PC-9 (cell line): ENCODE results near the gene TBP. TPM values are rescaled to one million over a fixed set of nuclear protein-coding genes. Genes with fewer than 3 reads are reported as not detected.

Experiments used
- BruUV-seq: library from RNA; stranded (reverse); fragments of 400-500 nt; replicated peaks from 2 replicates; lab custom pipeline; 2021; lab: Mats Ljungman, UMichigan
- CTCF ChIA-PET: fragments of 300-600 bp; sonication (Branson Sonifier 250); formaldehyde crosslinking; loops from one replicate; lab custom pipeline; 2022; ENCODE audit warnings: antibody characterized with exemption; lab: Charles Lee
- POLR2A ChIA-PET: fragments of 300-600 bp; sonication (Branson Sonifier 250); formaldehyde crosslinking; loops from one replicate; lab custom pipeline; 2022; ENCODE audit warnings: antibody characterized with exemption; ENCODE audit not compliant: unreplicated experiment; lab: Charles Lee
- DNase-seq, 2 experiments: peaks; one replicate each; pipeline versions ENCODE4 v3.0.0 to v3.0.0-alpha.2; 2015 to 2022; ENCODE audit warnings: mixed read lengths in 1 of 2
- H2AFZ ChIP-seq: fragments of 200-600 bp; sonication (generic); 2 replicates; pipeline ENCODE4 v1.8.1; 2017; ENCODE audit warnings: antibody characterized with exemption
- H3F3A ChIP-seq: fragments of 200-600 bp; sonication (generic); 2 replicates; pipeline ENCODE4 v1.8.1; 2017; ENCODE audit warnings: antibody characterized with exemption, mild to moderate bottlenecking, low read depth; ENCODE audit not compliant: insufficient read depth
- H3K27ac ChIP-seq: fragments of 200-600 bp; sonication (generic); 2 replicates; pipeline ENCODE4 v1.6.1; 2016; ENCODE audit warnings: mixed run types
- H3K27me3 ChIP-seq: fragments of 200-600 bp; sonication (generic); 2 replicates; pipeline ENCODE4 v1.6.1; 2016; ENCODE audit warnings: low read depth, mixed run types; ENCODE audit not compliant: insufficient read depth
- H3K36me3 ChIP-seq: fragments of 200-600 bp; sonication (generic); 2 replicates; pipeline ENCODE4 v1.6.1; 2016; ENCODE audit warnings: low read depth, mixed run types
- H3K4me1 ChIP-seq: fragments of 200-600 bp; sonication (generic); replicated peaks from 2 replicates; pipeline ENCODE4 v1.6.1; 2016; ENCODE audit warnings: mixed run types; ENCODE audit not compliant: insufficient read depth
- H3K4me2 ChIP-seq: fragments of 200-600 bp; sonication (generic); 2 replicates; pipeline ENCODE4 v1.6.1; 2017; ENCODE audit warnings: mixed run types
- H3K4me3 ChIP-seq: fragments of 200-600 bp; sonication (generic); 2 replicates; pipeline ENCODE4 v1.6.1; 2016; ENCODE audit warnings: mixed run types
- H3K79me2 ChIP-seq: fragments of 200-600 bp; sonication (generic); 2 replicates; pipeline ENCODE4 v1.6.1; 2017; ENCODE audit warnings: low read depth, mixed run types
- H3K9me2 ChIP-seq: fragments of 200-600 bp; sonication (generic); 2 replicates; pipeline ENCODE4 v1.8.1; 2017; ENCODE audit warnings: mild to moderate bottlenecking; ENCODE audit not compliant: insufficient read depth
- H3K9me3 ChIP-seq: fragments of 200-600 bp; sonication (generic); 2 replicates; pipeline ENCODE4 v1.8.1; 2016; ENCODE audit warnings: low read depth; ENCODE audit not compliant: insufficient read depth
- H4K20me1 ChIP-seq: fragments of 200-600 bp; sonication (generic); 2 replicates; pipeline ENCODE4 v1.8.1; 2017; ENCODE audit not compliant: insufficient read depth
- CTCF ChIP-seq: fragments of 200-600 bp; sonication (generic); conservative IDR thresholded peaks from 2 replicates; pipeline ENCODE4 v1.6.1; 2017; ENCODE audit warnings: mixed run types, antibody characterized with exemption, mild to moderate bottlenecking, moderate library complexity
- EZH2 ChIP-seq: fragments of 200-600 bp; sonication (generic); IDR thresholded peaks from 2 replicates; pipeline ENCODE4 v1.8.0; 2017; ENCODE audit warnings: antibody characterized with exemption, low read depth
- intact Hi-C: fragments of 100-400 bp; cut with micrococcal nuclease; formaldehyde crosslinking; loops from one replicate; pipeline ENCODE4 v1.10.0; 2022; ENCODE audit not compliant: unreplicated experiment
- total RNA-seq: library from RNA; stranded (reverse); gene quantifications from 2 replicates; pipeline ENCODE4 v1.2.3, GENCODE V29; 2021

TBP gene
- total RNA-seq, 1 experiment from 2014 or later: 11.2 TPM

DNA sequence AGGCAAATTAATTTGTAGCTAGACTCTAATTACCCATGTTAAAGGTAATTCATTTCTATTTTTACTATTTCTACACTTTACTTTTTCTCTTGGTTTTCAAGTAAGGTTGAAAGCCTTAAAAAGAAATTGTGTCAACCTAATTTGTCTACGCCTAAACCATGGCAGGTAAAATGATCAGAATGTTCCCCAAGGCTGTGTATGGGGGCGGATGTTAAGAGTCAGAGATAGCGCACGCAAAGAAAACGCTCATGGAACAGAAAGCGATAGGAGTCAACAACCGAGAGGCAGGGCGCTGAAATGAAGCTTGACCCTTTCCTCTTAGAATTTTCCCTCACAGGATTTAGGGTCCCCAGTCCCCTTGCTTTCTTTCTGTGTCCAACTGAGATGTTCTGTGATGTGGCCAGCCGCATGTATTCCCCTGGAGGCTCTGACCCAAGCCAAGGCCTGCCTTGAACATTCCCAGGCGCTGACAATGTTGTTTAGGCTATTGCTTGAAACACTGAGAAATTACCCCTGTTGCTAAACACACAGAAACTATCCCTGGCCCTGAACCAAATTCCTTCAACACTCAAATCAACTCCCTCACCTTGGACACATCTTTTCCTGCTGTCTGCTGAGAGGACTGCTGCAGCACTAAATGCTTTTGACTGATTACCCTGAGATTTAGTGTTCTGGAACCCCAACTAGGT lies 12.0 kb upstream of the TBP start:
- DNase-seq: no peak
- Histone ChIP-seq H3F3A (peaks cover 4% of the 10 kb centered on the region), H4K20me1 (peaks cover 99% of the 10 kb centered on the region), H3K4me2 (no peak overlapping the region), H3K27ac (no peak overlapping the region), H3K9me3 (no peaks in the 10 kb centered on the region), H3K36me3 (peaks cover 74% of the 10 kb centered on the region), H3K27me3 (no peaks in the 10 kb centered on the region), H2AFZ (no peak overlapping the region), H3K4me3 (no peak overlapping the region), H3K9me2 (no peaks in the 10 kb centered on the region), H3K79me2 (peaks cover 57% of the 10 kb centered on the region), H3K4me1 (no peaks in the 10 kb centered on the region)
- ChIA-PET POLR2A (no interaction called here), CTCF (no interaction called here)
- no peak for TF ChIP-seq EZH2
- TF ChIP-seq CTCF: no peak
- intact Hi-C loops: no loop called here
- no TSS peak for BruUV-seq

DNA sequence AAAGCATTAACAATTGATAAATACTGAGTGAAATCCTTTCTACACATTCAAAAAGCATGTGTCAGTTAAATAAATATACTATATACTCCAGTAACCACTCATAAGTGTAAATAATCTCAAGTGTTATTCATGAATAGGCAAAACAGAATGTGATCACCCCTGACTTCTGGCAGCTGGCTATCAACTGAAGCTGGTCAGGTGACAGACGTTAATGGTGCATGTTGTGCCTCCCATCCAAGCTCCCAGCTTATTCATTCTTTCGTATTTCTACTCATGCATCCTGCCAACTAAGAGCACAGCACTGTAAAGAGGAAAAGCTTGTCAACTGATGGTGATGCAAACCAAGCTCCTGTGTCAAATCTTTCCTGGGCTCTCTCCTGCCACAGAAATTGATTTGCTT lies 8.8 kb upstream of the TBP start:
- intact Hi-C loops: no loop called here
- H4K20me1 ChIP-seq: peaks cover 99% of the 10 kb centered on the region
- H3K27ac ChIP-seq: no peak overlapping the region
- TF ChIP-seq EZH2 (no peak), CTCF (no peak)
- H3K36me3 ChIP-seq: peaks cover 68% of the 10 kb centered on the region
- no peaks in the 10 kb centered on the region for H3K9me3 ChIP-seq
- POLR2A ChIA-PET: no interaction called here
- H3K4me2 ChIP-seq: no peak overlapping the region
- H3K4me3 ChIP-seq: no peak overlapping the region
- H3F3A ChIP-seq: peaks cover 10% of the 10 kb centered on the region; the same call in 1 of the 2 replicates
- no peak overlapping the region for H2AFZ ChIP-seq
- H3K9me2 ChIP-seq: no peaks in the 10 kb centered on the region
- no peak for DNase-seq
- no peaks in the 10 kb centered on the region for H3K27me3 ChIP-seq
- CTCF ChIA-PET: no interaction called here
- peaks cover 81% of the 10 kb centered on the region for H3K79me2 ChIP-seq
- BruUV-seq: no TSS peak
- 0 out of 2 replicates have a peak, but pooled peaks cover 8% of the 10 kb centered on the region for H3K4me1 ChIP-seq

DNA sequence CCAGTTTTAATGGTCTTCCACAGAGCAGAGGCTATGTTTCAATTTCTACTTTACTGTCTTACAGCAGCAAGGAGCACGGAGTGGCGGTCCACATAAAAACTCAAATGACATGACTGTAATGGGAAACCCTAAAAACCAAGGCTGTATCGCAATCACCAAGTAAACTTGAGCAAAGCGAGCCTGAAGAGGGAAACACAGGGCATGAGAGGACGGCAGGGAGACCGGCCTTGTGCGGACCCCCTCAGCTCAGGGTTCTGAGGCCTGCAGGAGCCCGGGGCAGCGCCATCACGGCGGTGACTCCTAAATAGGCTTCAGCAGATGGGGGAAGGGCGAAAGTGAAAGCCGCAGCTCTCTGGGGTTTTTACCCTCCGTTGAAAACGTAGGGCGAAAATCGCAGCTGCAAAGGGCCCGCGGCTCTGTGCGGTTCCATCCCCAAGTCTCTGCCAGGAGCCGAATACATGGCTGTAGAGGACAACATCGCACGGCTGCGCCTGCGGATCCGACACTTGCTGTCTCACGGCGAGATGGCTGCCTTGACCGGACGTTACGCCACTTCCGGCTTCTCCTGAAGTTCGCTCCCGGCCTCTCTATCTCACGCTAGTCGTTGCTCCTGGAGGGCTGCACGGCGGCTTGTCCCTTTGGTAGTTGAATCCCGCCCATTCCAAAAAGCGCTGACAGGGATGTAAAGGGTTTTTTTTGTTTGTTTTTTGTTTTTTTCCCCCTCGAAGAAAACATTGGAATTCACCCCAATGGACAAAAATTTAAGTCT lies 1.2 kb upstream of the TBP start, which contains the start of gene PSMB1:
Gene PSMB1, minus strand, starts transcription at position 543 of the 769 bp plus-strand sequence. Its CDS starts 65 bp downstream, at position 478.
- Histone ChIP-seq H3K27me3 (no peaks in the 10 kb centered on the region), H3K4me1 (peaks cover 37% of the 10 kb centered on the region), H3K9me3 (no peaks in the 10 kb centered on the region), H3K9me2 (no peaks in the 10 kb centered on the region), H3K36me3 (peaks cover 13% of the 10 kb centered on the region), H3K27ac (peak within 1 kb of the TSS; percentile 85), H3F3A (peaks cover 11% of the 10 kb centered on the region; the same call in 1 of the 2 replicates), H4K20me1 (peaks cover 49% of the 10 kb centered on the region), H3K4me3 (peak within 1 kb of the TSS; percentile 93), H3K79me2 (peaks cover 88% of the 10 kb centered on the region), H2AFZ (peak within 1 kb of the TSS; percentile 96), H3K4me2 (peak within 1 kb of the TSS; percentile 95)
- ChIA-PET POLR2A (interaction anchor here (0.6 kb wide), 1 partner anchor 22 kb away, joined by 6 read pairs; no protein-coding TSS in a partner anchor), CTCF (no interaction called here)
- BruUV-seq: no TSS peak
- TF ChIP-seq CTCF: no peak
- TF ChIP-seq EZH2: no peak
- intact Hi-C loops: no loop called here
- DNase-seq: peak; percentile 76 to 84
